ENCODE data around the gene SERP1.

Gene SERP1

DNA sequence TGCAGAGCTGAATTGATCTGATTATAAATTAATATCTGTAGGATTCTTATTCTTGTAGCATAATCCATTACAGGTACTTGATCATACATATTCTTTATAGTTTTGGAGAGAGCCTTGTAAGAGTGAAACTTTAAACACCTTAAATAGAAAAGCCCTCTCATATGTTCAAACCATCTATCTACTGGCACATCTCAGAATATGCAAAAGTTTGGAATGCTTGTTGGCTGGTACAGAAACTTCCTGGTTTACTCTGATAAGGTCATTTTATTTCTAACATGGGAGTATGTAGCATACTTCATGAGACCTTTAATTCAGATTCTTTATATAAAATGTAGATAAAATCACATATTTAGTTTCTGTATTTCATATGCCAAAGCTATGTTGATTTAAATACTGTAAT, 34.9 kb upstream of the SERP1 start:
- in situ Hi-C loops (cut with MboI; ENCODE audit: low pct_unique_long_range_greater_than_20kb, low sequenced_read_pairs, unreplicated experiment), result no loop called here
- no peak for DNase-seq (ENCODE audit: low spot score)
- TF ChIP-seq, protein P1, sequence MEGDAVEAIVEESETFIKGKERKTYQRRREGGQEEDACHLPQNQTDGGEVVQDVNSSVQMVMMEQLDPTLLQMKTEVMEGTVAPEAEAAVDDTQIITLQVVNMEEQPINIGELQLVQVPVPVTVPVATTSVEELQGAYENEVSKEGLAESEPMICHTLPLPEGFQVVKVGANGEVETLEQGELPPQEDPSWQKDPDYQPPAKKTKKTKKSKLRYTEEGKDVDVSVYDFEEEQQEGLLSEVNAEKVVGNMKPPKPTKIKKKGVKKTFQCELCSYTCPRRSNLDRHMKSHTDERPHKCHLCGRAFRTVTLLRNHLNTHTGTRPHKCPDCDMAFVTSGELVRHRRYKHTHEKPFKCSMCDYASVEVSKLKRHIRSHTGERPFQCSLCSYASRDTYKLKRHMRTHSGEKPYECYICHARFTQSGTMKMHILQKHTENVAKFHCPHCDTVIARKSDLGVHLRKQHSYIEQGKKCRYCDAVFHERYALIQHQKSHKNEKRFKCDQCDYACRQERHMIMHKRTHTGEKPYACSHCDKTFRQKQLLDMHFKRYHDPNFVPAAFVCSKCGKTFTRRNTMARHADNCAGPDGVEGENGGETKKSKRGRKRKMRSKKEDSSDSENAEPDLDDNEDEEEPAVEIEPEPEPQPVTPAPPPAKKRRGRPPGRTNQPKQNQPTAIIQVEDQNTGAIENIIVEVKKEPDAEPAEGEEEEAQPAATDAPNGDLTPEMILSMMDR (IDR thresholded peaks at IDR 0.05; ENCODE audit: extremely low read depth, insufficient read depth, missing control alignments), result no peak

- no peak for DNase-seq (ENCODE audit: low spot score)
- TF ChIP-seq, protein P1 (IDR thresholded peaks at IDR 0.05; ENCODE audit: extremely low read depth, insufficient read depth, missing control alignments), result no peak
- in situ Hi-C loops (cut with MboI; ENCODE audit: low pct_unique_long_range_greater_than_20kb, low sequenced_read_pairs, unreplicated experiment), result no loop called here
Observed at GRCh38 chr3:150577855-150578254, 31.6 kb upstream of the SERP1 start.

GRCh38 chr3:150567328-150567727, 21.0 kb upstream of the SERP1 start:
- in situ Hi-C loops (cut with MboI; ENCODE audit: low pct_unique_long_range_greater_than_20kb, low sequenced_read_pairs, unreplicated experiment), result no loop called here
- TF ChIP-seq, protein P1 (IDR thresholded peaks at IDR 0.05; ENCODE audit: extremely low read depth, insufficient read depth, missing control alignments), result no peak
- DNase-seq (ENCODE audit: low spot score), result no peak

GRCh38 chr3:150564243-150564642, 17.9 kb upstream of the SERP1 start:
- TF ChIP-seq, protein P1 (IDR thresholded peaks at IDR 0.05; ENCODE audit: extremely low read depth, insufficient read depth, missing control alignments), result no peak
- DNase-seq (ENCODE audit: low spot score), result no peak
- in situ Hi-C loops (cut with MboI; ENCODE audit: low pct_unique_long_range_greater_than_20kb, low sequenced_read_pairs, unreplicated experiment), result no loop called here

- TF ChIP-seq, protein P1 (IDR thresholded peaks at IDR 0.05; ENCODE audit: extremely low read depth, insufficient read depth, missing control alignments), result no peak
- in situ Hi-C loops (cut with MboI; ENCODE audit: low pct_unique_long_range_greater_than_20kb, low sequenced_read_pairs, unreplicated experiment), result no loop called here
- no peak for DNase-seq (ENCODE audit: low spot score)
Observed at GRCh38 chr3:150557725-150558124, 11.4 kb upstream of the SERP1 start.

DNA sequence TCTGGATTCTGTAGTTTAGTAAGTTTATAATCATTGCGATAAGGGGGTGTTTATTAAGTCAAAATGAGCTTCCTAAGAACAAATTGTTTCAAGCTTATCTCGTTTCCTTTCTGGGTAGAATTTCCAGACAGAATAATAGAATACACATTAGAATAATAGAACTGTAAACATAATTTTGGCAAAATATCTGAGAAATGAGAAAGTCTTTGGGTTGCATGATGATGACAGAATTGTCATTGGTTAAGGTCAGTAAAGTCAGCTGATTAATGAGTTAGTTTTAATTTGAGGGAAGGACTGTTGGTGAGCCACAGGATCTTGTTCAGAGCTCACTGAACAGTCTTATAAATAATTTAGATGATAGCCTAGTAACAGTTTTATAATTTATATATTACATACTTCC, 10.5 kb upstream of the SERP1 start:
- DNase-seq (ENCODE audit: low spot score), result no peak
- in situ Hi-C loops (cut with MboI; ENCODE audit: low pct_unique_long_range_greater_than_20kb, low sequenced_read_pairs, unreplicated experiment), result no loop called here
- TF ChIP-seq, protein P1 (IDR thresholded peaks at IDR 0.05; ENCODE audit: extremely low read depth, insufficient read depth, missing control alignments), result no peak
